Vagina (tissue), 2 donors: ENCODE results near the gene ZNF615.

Experiments
- CTCF ChIP-seq, 3 experiments: fragments of 450-650 bp in 2 of 3; fragments of 200-600 bp in 1 of 3; sonication (generic) in 1 of 3; IDR thresholded peaks; one replicate each; pipeline ENCODE4 v1.5.1; 2017 to 2019; ENCODE audit warnings: antibody characterized with exemption in 3 of 3, mild to moderate bottlenecking in 2 of 3, moderate library complexity in 2 of 3
- POLR2A ChIP-seq, 2 donors: fragments of 450-650 bp; IDR thresholded peaks; one replicate each; pipeline ENCODE4 v1.6.1; 2017; ENCODE audit warnings: antibody characterized with exemption in 2 of 2, mild to moderate bottlenecking in 2 of 2, moderate library complexity in 2 of 2
- POLR2AphosphoS5 ChIP-seq, 2 donors: sonication (generic); formaldehyde crosslinking; IDR thresholded peaks; one replicate each; pipeline ENCODE4 v1.9.0; 2017; ENCODE audit warnings: antibody characterized with exemption in 2 of 2, mild to moderate bottlenecking in 2 of 2, low read depth in 1 of 2; ENCODE audit not compliant: insufficient read depth in 1 of 2

GRCh38 chr19:52022193-52022592 lies 14.2 kb upstream of the ZNF615 start:
- TF ChIP-seq CTCF (IDR thresholded peaks at IDR 0.05), result no peak
- TF ChIP-seq POLR2A (IDR thresholded peaks at IDR 0.05), result no peak
- TF ChIP-seq POLR2AphosphoS5 (IDR thresholded peaks at IDR 0.05; ENCODE audit: insufficient read depth in 1 of 2, low read depth in 1 of 2), result no peak
